Endothelial cell of umbilical vein (primary cell): ENCODE data around the gene VPREB1.
A peak's percentile ranks its signal among the peaks of the same experiment; 100 is the strongest.

ENCODE experiments used
- CTCF ChIP-seq, 2 donors: IDR thresholded peaks; 1 replicate in 1 of 2; 2 replicates in 1 of 2; pipeline ENCODE4 v1.5.1; 2011; ENCODE audit warnings: low read length in 2 of 2, mild to moderate bottlenecking in 2 of 2, moderate library complexity in 2 of 2, control low read depth in 1 of 2, inconsistent platforms in 1 of 2, low read depth in 1 of 2; ENCODE audit not compliant: insufficient read depth in 1 of 2; ENCODE audit errors: extremely low read depth in 1 of 2
- EZH2 ChIP-seq: IDR thresholded peaks from 2 replicates; pipeline ENCODE4 v1.6.1; 2012; ENCODE audit warnings: borderline replicate concordance, low read depth, mild to moderate bottlenecking, moderate library complexity, low read length, inconsistent platforms; ENCODE audit not compliant: severe bottlenecking
- FOS ChIP-seq: IDR thresholded peaks from 2 replicates; pipeline ENCODE4 v1.6.1; 2011; ENCODE audit warnings: mild to moderate bottlenecking, low read length, moderate library complexity, borderline replicate concordance; ENCODE audit not compliant: insufficient read depth
- JUN ChIP-seq: IDR thresholded peaks from 2 replicates; pipeline ENCODE4 v1.6.1; 2011; ENCODE audit warnings: borderline replicate concordance, low read depth; ENCODE audit not compliant: insufficient read length, insufficient read depth
- MAX ChIP-seq: IDR thresholded peaks from 2 replicates; pipeline ENCODE4 v1.6.1; 2011; ENCODE audit not compliant: insufficient read depth, insufficient read length
- MYC ChIP-seq: IDR thresholded peaks from one replicate; pipeline ENCODE4 v1.6.1; 2011; ENCODE audit warnings: mild to moderate bottlenecking, low read depth, low read length
- POLR2A ChIP-seq: IDR thresholded peaks from 2 replicates; pipeline ENCODE4 v1.6.1; 2012; ENCODE audit warnings: low read depth, mild to moderate bottlenecking, control low read depth, low read length
- POLR2AphosphoS5 ChIP-seq: IDR thresholded peaks from 2 replicates; pipeline ENCODE4 v1.6.1; 2012; ENCODE audit warnings: low read depth, mild to moderate bottlenecking, control low read depth, low read length, moderate library complexity; ENCODE audit not compliant: insufficient read depth

- TF ChIP-seq POLR2A: no peak
- TF ChIP-seq EZH2: no peak
- TF ChIP-seq JUN: no peak
- no peak for TF ChIP-seq POLR2AphosphoS5
- TF ChIP-seq CTCF (IDR thresholded peaks at IDR 0.05; ENCODE audit: extremely low read depth in 1 of 2, insufficient read depth in 1 of 2, low read depth in 1 of 2, low read length in 2 of 2): peak; percentile 81 to 87
- no peak for TF ChIP-seq MAX
- no peak for TF ChIP-seq MYC
- no peak for TF ChIP-seq FOS
These were observed 49.1 kb upstream of the VPREB1 start for GRCh38 chr22:22195265-22196017.
